ENCODE measurements around the gene N4BP3. TPM values are rescaled to one million over a fixed set of nuclear protein-coding genes. Genes with fewer than 3 reads are reported as not detected.
"Not testable (repeated sequence)": the region's sequence is repeated elsewhere in the genome, so short reads cannot be mapped to it uniquely, and the experiment has no call there.

Gene N4BP3, protein sequence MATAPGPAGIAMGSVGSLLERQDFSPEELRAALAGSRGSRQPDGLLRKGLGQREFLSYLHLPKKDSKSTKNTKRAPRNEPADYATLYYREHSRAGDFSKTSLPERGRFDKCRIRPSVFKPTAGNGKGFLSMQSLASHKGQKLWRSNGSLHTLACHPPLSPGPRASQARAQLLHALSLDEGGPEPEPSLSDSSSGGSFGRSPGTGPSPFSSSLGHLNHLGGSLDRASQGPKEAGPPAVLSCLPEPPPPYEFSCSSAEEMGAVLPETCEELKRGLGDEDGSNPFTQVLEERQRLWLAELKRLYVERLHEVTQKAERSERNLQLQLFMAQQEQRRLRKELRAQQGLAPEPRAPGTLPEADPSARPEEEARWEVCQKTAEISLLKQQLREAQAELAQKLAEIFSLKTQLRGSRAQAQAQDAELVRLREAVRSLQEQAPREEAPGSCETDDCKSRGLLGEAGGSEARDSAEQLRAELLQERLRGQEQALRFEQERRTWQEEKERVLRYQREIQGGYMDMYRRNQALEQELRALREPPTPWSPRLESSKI
- total RNA-seq, result 1 to 10 TPM; 6.4 to 7.8 (median 7.6) TPM

DNA sequence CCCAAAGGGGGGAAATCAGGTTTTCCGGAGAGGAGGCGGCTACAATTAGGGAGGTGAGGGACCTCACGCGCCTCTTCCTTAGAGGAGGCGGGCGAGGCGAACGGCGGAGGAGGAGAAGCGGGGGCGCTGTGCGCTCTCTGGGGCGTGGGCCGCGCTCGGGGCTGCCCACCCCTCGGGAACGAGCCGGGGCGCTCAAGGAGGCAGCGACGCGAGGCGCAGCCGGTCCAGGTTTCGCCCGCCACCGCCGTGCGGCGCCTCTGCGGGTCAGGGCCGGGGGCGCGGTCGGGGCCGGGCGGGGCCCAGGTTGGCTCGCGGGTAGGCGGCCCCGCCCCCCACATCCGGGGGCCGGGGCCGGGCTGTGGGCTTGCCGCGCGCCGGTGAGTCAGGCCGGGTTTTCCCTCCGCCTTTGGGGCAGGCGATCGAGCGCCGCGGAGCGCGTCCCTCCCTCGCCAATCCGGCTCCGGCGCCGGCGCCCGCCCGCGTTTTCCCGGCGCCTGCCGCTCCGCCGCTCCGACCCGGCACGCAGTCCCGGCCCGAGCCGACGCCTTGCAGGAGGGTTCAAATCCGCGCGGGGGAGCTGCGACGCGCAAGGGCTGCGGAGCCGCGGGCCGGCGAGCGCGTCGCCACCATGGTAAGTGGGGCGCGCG is at the start of gene N4BP3:
TSS of gene N4BP3 (plus strand) at position 392 of the 647 bp plus-strand sequence. CDS start 6,052 bp downstream, outside the sequence.
- Mint-ChIP-seq H3K9me3 (no peaks in the 10 kb centered on the region), H3K4me1 (ENCODE audit: low read depth) (peaks cover 36% of the 10 kb centered on the region), H3K4me3 (peak within 1 kb of the TSS; percentile 90), H3K27me3 (ENCODE audit: low read depth) (peaks cover 4% of the 10 kb centered on the region), H3K36me3 (ENCODE audit: insufficient read depth) (no peaks in the 10 kb centered on the region)
- DNase-seq (peak; percentile 82), ATAC-seq (peak; percentile 81 to 85)

DNA sequence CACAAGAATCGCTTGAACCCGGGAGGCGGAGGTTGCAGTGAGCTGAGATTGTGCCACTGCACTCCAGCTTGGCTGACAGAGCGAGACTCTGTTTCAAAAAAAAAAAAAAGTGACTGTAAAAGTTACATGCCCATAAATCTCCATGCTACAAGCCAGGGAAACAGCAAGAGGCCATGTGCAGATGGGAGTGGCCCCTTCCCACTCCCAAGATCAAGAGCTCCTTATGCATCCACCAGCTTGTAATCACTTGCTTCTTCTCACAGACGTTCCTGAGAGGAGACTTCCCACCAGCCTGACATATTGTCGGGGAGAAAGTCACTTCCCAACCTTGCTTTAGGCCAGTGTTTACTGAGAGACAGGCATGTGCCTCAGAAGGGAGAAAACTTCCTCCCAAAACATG is 45.6 kb upstream of the N4BP3 start:
- no peak for DNase-seq
- Mint-ChIP-seq H3K27me3 (ENCODE audit: low read depth) (peaks cover 2% of the 10 kb centered on the region), H3K36me3 (ENCODE audit: insufficient read depth) (no peaks in the 10 kb centered on the region), H3K4me3 (no peak overlapping the region), H3K4me1 (ENCODE audit: low read depth) (peaks cover 7% of the 10 kb centered on the region), H3K9me3 (no peaks in the 10 kb centered on the region)
- no peak for ATAC-seq

DNA sequence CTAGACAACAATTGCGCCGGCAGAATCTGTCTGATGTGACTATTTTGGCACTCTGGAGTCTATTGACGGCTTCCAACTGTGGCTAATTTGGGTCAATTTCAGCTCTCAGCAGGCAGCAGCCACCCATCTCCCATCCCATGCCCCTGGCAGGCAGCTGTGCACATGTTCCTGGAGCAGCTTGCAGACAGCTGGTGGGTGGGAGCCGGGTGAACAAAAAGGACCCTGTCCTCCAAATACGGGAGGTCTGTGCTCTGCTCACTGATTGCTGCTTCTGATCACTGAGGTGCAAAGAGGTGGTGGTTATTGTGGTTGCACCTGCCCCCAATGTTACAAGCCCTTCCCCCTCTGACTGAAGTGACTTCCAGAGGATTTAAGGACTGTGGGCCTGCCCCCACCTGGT is 45.0 kb upstream of the N4BP3 start:
- H3K27me3 Mint-ChIP-seq (ENCODE audit: low read depth), result peaks cover 2% of the 10 kb centered on the region
- H3K4me3 Mint-ChIP-seq, result no peak overlapping the region
- peak; percentile 30 to 32 for ATAC-seq
- DNase-seq, result no peak
- no peaks in the 10 kb centered on the region for H3K9me3 Mint-ChIP-seq
- H3K4me1 Mint-ChIP-seq (ENCODE audit: low read depth), result peaks cover 7% of the 10 kb centered on the region
- H3K36me3 Mint-ChIP-seq (ENCODE audit: insufficient read depth), result no peaks in the 10 kb centered on the region

DNA sequence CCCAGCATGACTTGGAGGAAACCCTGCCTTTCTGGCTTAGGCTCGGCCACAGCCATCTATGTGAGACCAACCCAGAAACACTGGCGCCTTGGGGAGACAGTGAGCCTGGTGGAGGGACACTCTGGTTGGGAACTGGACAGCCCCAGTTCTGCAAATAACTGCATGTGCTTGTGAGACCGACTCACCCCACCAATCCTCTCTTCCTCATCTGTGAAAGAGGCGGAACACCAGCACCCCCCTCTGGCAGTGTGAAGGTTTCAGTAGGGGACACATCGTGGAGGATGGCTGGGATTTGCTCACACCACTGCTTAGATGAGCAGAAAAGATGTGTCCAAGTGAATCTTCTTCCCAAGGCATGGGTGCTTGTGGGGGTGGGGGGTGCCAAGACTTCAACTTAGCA is 43.4 kb upstream of the N4BP3 start:
- Mint-ChIP-seq H3K4me3 (no peak overlapping the region), H3K27me3 (ENCODE audit: low read depth) (peaks cover 2% of the 10 kb centered on the region), H3K36me3 (ENCODE audit: insufficient read depth) (no peaks in the 10 kb centered on the region), H3K9me3 (no peaks in the 10 kb centered on the region), H3K4me1 (ENCODE audit: low read depth) (peaks cover 7% of the 10 kb centered on the region)
- ATAC-seq, result peak in 1 of 2 donors; percentile 43
- DNase-seq, result peak; percentile 12

DNA sequence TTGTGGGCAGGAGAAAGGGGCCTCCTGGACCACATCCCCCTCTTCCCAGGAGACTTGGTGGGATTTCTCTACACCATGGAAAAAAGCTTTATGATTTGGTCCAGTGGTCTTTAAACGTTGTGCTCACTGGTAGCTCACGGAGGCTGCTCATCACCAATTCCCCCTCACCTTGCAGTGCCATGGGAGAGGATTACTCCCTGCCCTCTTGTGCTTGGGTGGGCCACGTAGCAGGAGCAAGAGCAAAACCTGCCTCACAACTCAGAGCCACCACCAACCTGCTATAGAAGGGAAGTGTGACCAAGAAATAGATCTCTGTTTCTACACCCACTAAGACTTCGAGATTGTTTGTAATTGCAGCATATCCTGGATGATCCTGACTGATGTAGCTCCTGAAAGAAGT is 42.2 kb upstream of the N4BP3 start:
- DNase-seq, result no peak
- Mint-ChIP-seq H3K27me3 (ENCODE audit: low read depth) (peaks cover 1% of the 10 kb centered on the region), H3K4me3 (no peak overlapping the region), H3K9me3 (no peaks in the 10 kb centered on the region), H3K36me3 (ENCODE audit: insufficient read depth) (no peaks in the 10 kb centered on the region), H3K4me1 (ENCODE audit: low read depth) (peaks cover 10% of the 10 kb centered on the region)
- no peak for ATAC-seq

DNA sequence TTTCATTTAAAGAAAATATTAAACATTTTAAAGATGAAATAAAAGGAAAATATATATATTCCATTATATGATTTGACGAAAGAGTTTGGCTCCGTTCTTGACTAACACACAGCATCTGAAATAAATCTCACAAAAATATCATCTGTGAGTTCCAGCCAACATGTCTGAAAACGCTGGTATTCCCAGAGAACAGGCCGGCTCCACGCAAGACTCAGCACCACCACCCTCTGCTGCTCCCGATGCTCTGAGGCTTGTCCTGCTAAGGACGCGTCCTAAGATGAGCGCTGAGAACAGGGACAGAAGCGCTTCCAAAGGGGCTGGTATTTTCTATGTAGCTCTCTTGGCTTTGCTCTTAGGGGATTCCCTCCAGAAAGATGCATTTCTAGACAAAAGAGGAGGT is 40.6 kb upstream of the N4BP3 start:
- H3K27me3 Mint-ChIP-seq (ENCODE audit: low read depth), result no peaks in the 10 kb centered on the region
- H3K4me1 Mint-ChIP-seq (ENCODE audit: low read depth), result peaks cover 10% of the 10 kb centered on the region
- ATAC-seq (no peak), DNase-seq (no peak)
- no peak overlapping the region for H3K4me3 Mint-ChIP-seq
- no peaks in the 10 kb centered on the region for H3K36me3 Mint-ChIP-seq (ENCODE audit: insufficient read depth)
- H3K9me3 Mint-ChIP-seq, result no peaks in the 10 kb centered on the region

DNA sequence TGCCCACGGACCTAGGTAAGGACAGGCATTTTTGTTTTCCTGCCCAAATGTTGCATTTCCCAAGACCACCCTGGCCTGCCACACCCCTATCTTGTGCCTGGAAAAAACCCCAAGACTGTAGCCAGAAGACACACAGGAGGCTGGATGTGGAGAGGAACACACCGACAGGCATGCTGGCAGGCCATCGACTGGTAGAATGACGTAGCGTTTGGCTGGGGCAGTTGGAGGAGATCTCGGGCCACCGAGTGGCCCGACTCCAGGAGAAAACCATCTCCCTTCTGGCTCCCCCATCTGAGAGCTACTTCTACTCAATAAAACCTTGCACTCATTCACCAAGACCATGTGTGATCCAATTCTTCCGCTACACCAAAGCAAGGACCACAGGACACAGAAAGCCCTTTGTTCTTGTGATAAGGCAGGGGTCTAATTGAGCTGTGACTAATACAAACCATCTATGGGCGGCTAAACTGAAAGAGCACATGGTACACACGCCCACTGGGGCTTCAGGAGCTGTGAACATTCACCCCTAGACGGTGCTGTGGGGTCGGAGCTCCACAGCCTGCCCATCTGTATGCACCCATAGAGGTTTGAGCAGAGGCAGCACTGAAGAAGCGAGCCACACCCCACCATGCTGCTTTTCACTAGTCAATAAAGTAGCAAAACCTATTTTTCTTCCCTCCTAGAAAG is 38.9 kb upstream of the N4BP3 start:
- peaks cover 3% of the 10 kb centered on the region for H3K4me1 Mint-ChIP-seq (ENCODE audit: low read depth)
- ATAC-seq, result peak in 1 of 2 donors; percentile 41
- H3K36me3 Mint-ChIP-seq (ENCODE audit: insufficient read depth), result no peaks in the 10 kb centered on the region
- no peaks in the 10 kb centered on the region for H3K27me3 Mint-ChIP-seq (ENCODE audit: low read depth)
- no peak for DNase-seq
- H3K9me3 Mint-ChIP-seq, result no peaks in the 10 kb centered on the region
- H3K4me3 Mint-ChIP-seq, result no peak overlapping the region

DNA sequence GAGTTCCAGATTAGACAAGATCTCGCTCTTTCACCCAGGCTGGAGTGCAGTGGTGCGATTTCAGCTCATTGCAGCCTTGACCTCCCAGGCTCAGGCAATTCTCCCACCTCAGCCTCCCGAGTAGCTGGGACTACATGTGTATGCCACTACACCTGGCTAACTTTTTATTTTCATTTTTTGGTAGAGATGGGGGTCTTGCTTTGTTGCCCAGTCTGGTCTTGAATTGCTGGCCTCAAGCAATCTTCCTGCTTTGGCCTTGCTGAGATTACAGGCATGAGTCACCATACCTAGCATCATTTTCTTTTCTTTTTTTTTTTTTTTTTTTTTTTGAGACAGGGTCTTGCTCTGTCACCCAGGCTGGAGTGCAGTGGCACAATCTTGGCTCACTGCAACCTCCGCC is 36.4 kb upstream of the N4BP3 start:
- H3K27me3 Mint-ChIP-seq (ENCODE audit: low read depth); H3K4me3 Mint-ChIP-seq; H3K36me3 Mint-ChIP-seq (ENCODE audit: insufficient read depth); DNase-seq; H3K9me3 Mint-ChIP-seq; ATAC-seq; H3K4me1 Mint-ChIP-seq (ENCODE audit: low read depth): not testable (repeated sequence)

DNA sequence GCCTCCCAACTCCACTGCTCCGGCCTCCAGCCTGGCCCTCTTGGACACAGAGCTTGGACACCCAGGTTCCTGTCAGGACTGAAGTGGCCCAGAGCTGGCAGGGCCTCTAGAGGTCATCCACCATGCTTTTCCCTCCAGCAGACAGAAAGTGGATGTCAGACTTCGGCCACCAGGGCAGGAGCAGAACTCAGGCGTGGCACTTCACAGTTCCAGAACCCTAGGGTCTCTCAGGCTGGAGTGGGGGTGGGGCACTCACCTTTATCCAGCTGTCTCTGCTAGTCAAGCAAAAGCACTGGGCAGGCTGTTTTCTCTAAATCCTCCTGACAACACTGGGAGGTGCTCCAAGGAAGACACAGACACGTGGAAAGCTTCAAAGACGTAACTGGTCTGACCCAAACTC is 35.6 kb upstream of the N4BP3 start:
- Mint-ChIP-seq H3K9me3 (no peaks in the 10 kb centered on the region), H3K4me1 (ENCODE audit: low read depth) (peaks cover 3% of the 10 kb centered on the region), H3K27me3 (ENCODE audit: low read depth) (no peaks in the 10 kb centered on the region), H3K4me3 (no peak overlapping the region), H3K36me3 (ENCODE audit: insufficient read depth) (no peaks in the 10 kb centered on the region)
- no peak for ATAC-seq
- no peak for DNase-seq

DNA sequence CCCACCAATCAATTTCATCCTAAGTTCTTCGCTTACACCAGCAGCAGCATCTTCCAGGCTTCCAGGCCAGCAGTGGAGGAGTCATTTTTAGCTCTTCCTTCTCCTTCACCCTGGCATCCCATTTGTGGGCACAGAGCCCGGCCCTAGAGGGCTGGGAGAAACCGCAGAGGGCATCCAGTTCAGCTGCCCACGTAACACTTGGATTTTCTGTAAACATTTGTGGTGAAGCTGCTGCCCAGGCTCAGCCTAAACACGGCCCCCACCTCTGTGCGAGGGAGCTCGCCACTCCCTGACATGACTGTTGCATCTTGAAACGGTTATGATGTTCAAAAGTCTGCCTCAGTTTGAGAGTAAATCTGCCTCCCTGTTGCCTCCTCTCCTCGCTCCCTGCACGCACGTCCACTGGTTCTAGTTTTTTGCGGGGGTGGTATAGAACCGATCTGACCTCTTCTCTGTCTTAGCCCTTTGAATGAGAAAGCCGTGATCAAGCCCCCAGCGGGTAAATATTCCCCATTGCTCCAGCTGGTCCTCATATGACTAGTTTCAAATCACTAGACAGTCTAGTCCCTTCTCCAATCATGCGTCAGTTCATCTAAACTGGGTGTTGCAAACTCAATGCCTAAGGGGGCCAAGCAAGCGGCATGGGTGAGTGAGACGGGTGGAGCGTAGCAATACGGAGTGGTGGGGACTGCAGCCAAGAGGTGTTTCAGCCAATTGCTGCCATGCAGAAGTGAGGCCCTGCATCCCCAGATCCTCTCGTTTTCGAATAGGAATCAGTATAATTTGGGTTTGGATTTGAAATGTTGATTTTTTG is 34.9 kb upstream of the N4BP3 start:
- ATAC-seq, result no peak
- H3K27me3 Mint-ChIP-seq (ENCODE audit: low read depth), result peaks cover 1% of the 10 kb centered on the region
- H3K36me3 Mint-ChIP-seq (ENCODE audit: insufficient read depth), result no peaks in the 10 kb centered on the region
- no peak for DNase-seq
- peaks cover 3% of the 10 kb centered on the region for H3K4me1 Mint-ChIP-seq (ENCODE audit: low read depth)
- H3K4me3 Mint-ChIP-seq, result no peak overlapping the region
- H3K9me3 Mint-ChIP-seq, result no peaks in the 10 kb centered on the region

DNA sequence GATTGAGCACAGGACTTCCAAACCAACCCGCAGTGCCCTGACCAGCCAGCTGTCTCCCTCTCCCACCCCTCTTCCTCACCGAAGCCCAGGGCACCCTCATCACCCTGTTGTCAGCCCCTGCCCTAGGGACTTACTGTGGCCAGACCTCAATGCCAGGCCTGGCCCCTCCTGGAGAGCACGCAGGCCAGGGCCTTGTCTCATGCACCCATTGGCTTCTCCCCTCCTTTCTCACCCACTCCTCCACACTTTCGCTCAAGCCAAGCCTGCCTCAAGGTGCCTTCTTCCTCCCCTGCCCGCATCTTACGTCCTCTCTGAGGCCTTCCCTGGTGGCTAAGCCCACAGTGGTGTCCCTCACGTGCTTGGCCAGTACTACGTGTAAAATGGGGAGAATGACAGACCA is 33.3 kb upstream of the N4BP3 start:
- Mint-ChIP-seq H3K4me1 (ENCODE audit: low read depth) (peaks cover 3% of the 10 kb centered on the region), H3K27me3 (ENCODE audit: low read depth) (peaks cover 11% of the 10 kb centered on the region), H3K4me3 (no peak overlapping the region), H3K9me3 (no peaks in the 10 kb centered on the region), H3K36me3 (ENCODE audit: insufficient read depth) (no peaks in the 10 kb centered on the region)
- DNase-seq (no peak), ATAC-seq (no peak)

DNA sequence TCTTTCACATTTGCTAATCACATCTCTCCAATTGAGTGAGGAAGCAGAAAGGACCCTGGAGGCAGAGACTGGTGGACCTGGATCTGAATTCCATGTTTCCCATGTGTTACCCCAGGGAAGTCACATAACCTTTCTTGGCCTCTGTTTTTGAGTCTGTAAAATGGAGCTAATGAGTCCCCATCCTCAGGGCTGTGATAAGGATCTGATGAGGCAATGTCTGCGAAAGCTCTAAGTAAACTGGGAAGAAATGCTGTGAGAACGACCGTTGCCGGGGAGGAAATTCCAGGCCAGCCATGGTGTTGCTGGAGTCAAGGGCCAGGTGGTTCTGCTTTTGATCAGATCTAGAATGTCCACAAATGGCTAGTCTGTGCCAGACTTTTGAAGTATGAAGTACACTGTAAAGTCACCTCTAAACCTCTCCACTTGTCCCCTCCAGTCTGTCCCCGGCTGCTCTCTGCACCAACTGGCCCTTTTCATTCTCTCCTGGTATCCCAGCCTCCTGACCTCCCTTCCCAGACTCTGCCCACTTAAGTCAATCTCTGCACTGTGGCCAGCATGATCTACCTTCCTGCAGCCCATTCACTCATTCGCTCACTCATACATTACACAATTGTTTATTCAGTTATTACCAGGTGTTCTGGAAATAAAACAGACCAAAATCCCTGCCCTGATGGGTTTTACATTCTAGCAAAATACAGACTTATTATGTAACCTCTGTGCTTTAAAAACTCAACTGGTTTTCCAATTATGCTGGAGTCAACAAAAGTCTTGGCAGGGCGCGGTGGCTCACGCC is 32.5 kb upstream of the N4BP3 start:
- H3K4me1 Mint-ChIP-seq (ENCODE audit: low read depth), result peaks cover 2% of the 10 kb centered on the region
- H3K36me3 Mint-ChIP-seq (ENCODE audit: insufficient read depth), result no peaks in the 10 kb centered on the region
- DNase-seq (no peak), ATAC-seq (no peak)
- no peaks in the 10 kb centered on the region for H3K9me3 Mint-ChIP-seq
- H3K27me3 Mint-ChIP-seq (ENCODE audit: low read depth), result peaks cover 11% of the 10 kb centered on the region
- H3K4me3 Mint-ChIP-seq, result no peak overlapping the region

DNA sequence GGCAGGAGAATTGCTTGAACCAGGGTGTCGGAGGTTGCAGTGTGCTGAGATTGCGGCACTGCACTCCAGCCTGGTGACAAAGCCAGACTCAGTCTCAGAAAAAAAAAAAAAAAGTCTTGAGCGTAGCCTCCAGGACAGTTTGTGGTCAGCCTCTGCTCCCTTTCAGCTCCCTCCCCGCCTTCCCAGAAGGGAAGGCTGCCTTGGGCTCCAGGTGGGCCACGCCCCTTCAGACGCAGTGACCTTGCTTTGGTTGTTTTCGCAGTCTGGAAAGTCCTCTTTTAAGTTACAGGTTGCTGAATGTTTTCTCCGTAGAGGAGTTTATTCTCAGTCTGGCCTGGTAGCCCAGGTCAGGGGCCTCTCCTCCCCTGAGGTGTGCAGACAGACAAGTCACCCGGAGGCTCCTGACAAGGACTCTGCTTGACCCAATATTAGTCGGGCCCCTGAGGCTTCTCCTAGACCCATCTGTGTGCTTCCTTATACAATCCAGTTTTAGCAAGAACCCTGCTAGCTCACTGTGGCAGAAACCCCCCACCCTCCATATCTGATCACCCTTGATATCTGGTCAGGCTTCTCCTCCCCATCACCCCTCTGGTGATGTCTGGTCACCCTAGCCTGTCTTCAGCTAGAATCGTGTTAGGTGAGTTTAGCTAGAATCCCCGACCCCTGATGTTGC is 31.6 kb upstream of the N4BP3 start:
- Mint-ChIP-seq H3K4me1 (ENCODE audit: low read depth) (no peaks in the 10 kb centered on the region), H3K4me3 (no peak overlapping the region), H3K36me3 (ENCODE audit: insufficient read depth) (no peaks in the 10 kb centered on the region), H3K9me3 (no peaks in the 10 kb centered on the region), H3K27me3 (ENCODE audit: low read depth) (peaks cover 14% of the 10 kb centered on the region)
- DNase-seq (no peak), ATAC-seq (no peak)
